RWPE2 (cell line): ENCODE measurements around the gene MINDY2.

ENCODE experiments used
- ATAC-seq: fragments of 200-7000 bp; cut with Tn5 transposase; 3 replicates; pipeline ENCODE4 v1.9.1; 2021; ENCODE audit warnings: low read depth
- DNase-seq: peaks from one replicate; pipeline ENCODE4 v3.0.0-alpha.2; 2020; ENCODE audit warnings: low spot score
- H3K27ac ChIP-seq: fragments of 450-650 bp; 2 replicates; pipeline ENCODE4 v1.5.1; 2017; ENCODE audit warnings: mild to moderate bottlenecking; ENCODE audit not compliant: poor library complexity, severe bottlenecking
- H3K27me3 ChIP-seq: fragments of 250-450 bp; sonication (Bioruptor Pico); 2 replicates; pipeline ENCODE4 v1.5.1; 2021; ENCODE audit warnings: mild to moderate bottlenecking, moderate library complexity; ENCODE audit not compliant: insufficient read depth, poor library complexity, severe bottlenecking
- H3K36me3 ChIP-seq: fragments of 250-450 bp; sonication (Bioruptor Pico); 2 replicates; pipeline ENCODE4 v1.5.1; 2020; ENCODE audit warnings: low read depth, mild to moderate bottlenecking, moderate library complexity
- H3K4me1 ChIP-seq: fragments of 250-450 bp; sonication (Bioruptor Pico); 2 replicates; pipeline ENCODE4 v1.5.1; 2021; ENCODE audit warnings: mild to moderate bottlenecking, moderate library complexity; ENCODE audit not compliant: insufficient read depth, poor library complexity, severe bottlenecking
- H3K4me3 ChIP-seq: fragments of 250-450 bp; sonication (Bioruptor Pico); 2 replicates; pipeline ENCODE4 v1.5.1; 2021; ENCODE audit warnings: mild to moderate bottlenecking, moderate library complexity; ENCODE audit not compliant: severe bottlenecking
- H3K9me3 ChIP-seq: fragments of 250-450 bp; sonication (Bioruptor Pico); 2 replicates; pipeline ENCODE4 v1.5.1; 2021; ENCODE audit warnings: mild to moderate bottlenecking, moderate library complexity; ENCODE audit not compliant: severe bottlenecking
- CTCF ChIP-seq: fragments of 450-650 bp; IDR thresholded peaks from one replicate; pipeline ENCODE4 v1.5.1; 2017; ENCODE audit warnings: mild to moderate bottlenecking, moderate library complexity; ENCODE audit not compliant: poor library complexity, severe bottlenecking

The MINDY2 gene

GRCh38 chr15:58732625-58733363 lies 38.3 kb upstream of the MINDY2 start:
- Histone ChIP-seq H3K27ac (peak overlapping the region; percentile 46), H3K9me3 (no peaks in the 10 kb centered on the region), H3K27me3 (no peaks in the 10 kb centered on the region), H3K4me1 (peaks cover 46% of the 10 kb centered on the region), H3K4me3 (no peak overlapping the region), H3K36me3 (peaks cover 4% of the 10 kb centered on the region; the same call in 1 of the 2 replicates)
- DNase-seq = no peak
- no peak for ATAC-seq
- no peak for TF ChIP-seq CTCF

DNA sequence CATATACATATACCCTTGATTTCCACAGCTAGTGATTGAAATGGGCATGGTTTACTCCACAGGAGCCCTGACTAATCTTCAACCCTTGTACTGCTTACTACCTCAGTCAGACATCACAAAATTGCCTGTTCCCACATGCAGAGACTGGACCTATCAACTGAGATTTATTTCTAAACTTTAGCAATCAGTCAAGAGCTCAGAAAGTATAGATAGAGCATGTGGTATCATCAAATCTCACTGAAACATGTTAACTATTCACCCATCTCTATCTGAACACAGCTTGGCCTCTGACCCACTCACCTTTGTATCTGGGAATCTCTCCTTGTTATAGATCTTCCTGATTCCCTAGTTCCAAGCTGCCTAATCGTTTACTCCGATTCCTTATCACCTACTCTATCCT lies 36.2 kb upstream of the MINDY2 start:
- TF ChIP-seq CTCF = no peak
- Histone ChIP-seq H3K27me3 (no peaks in the 10 kb centered on the region), H3K4me3 (no peak overlapping the region), H3K27ac (no peak overlapping the region), H3K9me3 (no peaks in the 10 kb centered on the region), H3K36me3 (no peaks in the 10 kb centered on the region), H3K4me1 (peaks cover 58% of the 10 kb centered on the region)
- ATAC-seq (peak; percentile 54; the same call in 2 of the 3 replicates), DNase-seq (no peak)

- H3K4me3 ChIP-seq = no peak overlapping the region
- H3K36me3 ChIP-seq = no peaks in the 10 kb centered on the region
- ATAC-seq (no peak), DNase-seq (no peak)
- peaks cover 58% of the 10 kb centered on the region for H3K4me1 ChIP-seq
- no peaks in the 10 kb centered on the region for H3K9me3 ChIP-seq
- H3K27me3 ChIP-seq = no peaks in the 10 kb centered on the region
- H3K27ac ChIP-seq = no peak overlapping the region
- no peak for TF ChIP-seq CTCF
Measured at GRCh38 chr15:58736018-58736643, 35.0 kb upstream of the MINDY2 start.

GRCh38 chr15:58737298-58737697 lies 33.8 kb upstream of the MINDY2 start:
- H3K4me3 ChIP-seq = no peak overlapping the region
- ATAC-seq = no peak
- no peak for TF ChIP-seq CTCF

GRCh38 chr15:58738046-58738707 lies 32.9 kb upstream of the MINDY2 start:
- TF ChIP-seq CTCF = no peak
- Histone ChIP-seq H3K27me3 (no peaks in the 10 kb centered on the region), H3K4me1 (peaks cover 46% of the 10 kb centered on the region), H3K9me3 (no peaks in the 10 kb centered on the region), H3K4me3 (no peak overlapping the region), H3K36me3 (no peaks in the 10 kb centered on the region), H3K27ac (peak overlapping the region; percentile 41)
- ATAC-seq = peak; percentile 82
- DNase-seq = no peak

More at GRCh38 chr15:58737298-58737697, 33.8 kb upstream of the MINDY2 start:
- DNase-seq = no peak
- no peaks in the 10 kb centered on the region for H3K36me3 ChIP-seq
- H3K9me3 ChIP-seq = no peaks in the 10 kb centered on the region
- H3K27me3 ChIP-seq = no peaks in the 10 kb centered on the region
- peaks cover 48% of the 10 kb centered on the region for H3K4me1 ChIP-seq
- H3K27ac ChIP-seq = peak overlapping the region; percentile 41
